HepG2 (cell line): ENCODE results near the gene STKLD1. TPM values are rescaled to one million over a fixed set of nuclear protein-coding genes. Genes with fewer than 3 reads are reported as not detected.

Source experiments
- CBX2 ChIP-seq, 2 experiments: fragments of 200-600 bp in 1 of 2; sonication (generic); formaldehyde crosslinking in 1 of 2; IDR thresholded peaks; 2 replicates each; pipeline versions ENCODE4 v1.7.0 to v1.8.1; 2018 to 2022; ENCODE audit warnings: low read depth in 2 of 2, low read length in 1 of 2, mild to moderate bottlenecking in 1 of 2, missing genetic modification reagents in 1 of 2
- FOSL1 ChIP-seq: sonication (generic); formaldehyde crosslinking; IDR thresholded peaks from 2 replicates; pipeline ENCODE4 v1.9.0; 2021; ENCODE audit warnings: missing genetic modification reagents, borderline replicate concordance
- GATA4 ChIP-seq: sonication (generic); IDR thresholded peaks from 2 replicates; pipeline ENCODE4 v1.6.1; 2016; ENCODE audit warnings: antibody characterized with exemption, low read depth, borderline replicate concordance
- GATAD2A ChIP-seq: IDR thresholded peaks from 2 replicates; pipeline ENCODE4 v1.6.1; 2016
- JARID2 ChIP-seq: sonication (generic); formaldehyde crosslinking; IDR thresholded peaks from 2 replicates; pipeline ENCODE4 v1.8.1; 2023; ENCODE audit warnings: missing genetic modification reagents, inconsistent platforms; ENCODE audit not compliant: insufficient replicate concordance
- KAT7 ChIP-seq: IDR thresholded peaks from 2 replicates; pipeline ENCODE4 v1.6.1; 2018; ENCODE audit warnings: borderline replicate concordance, missing compliant biosample characterization
- KMT2B ChIP-seq: IDR thresholded peaks from 2 replicates; pipeline ENCODE4 v1.6.1; 2016; ENCODE audit warnings: missing genetic modification reagents, missing compliant biosample characterization
- MLLT10 ChIP-seq: sonication (generic); formaldehyde crosslinking; IDR thresholded peaks from 2 replicates; pipeline ENCODE4 v1.4.0; 2020; ENCODE audit warnings: missing genetic modification reagents
- ZFP36 ChIP-seq: fragments of 150-350 bp; IDR thresholded peaks from 2 replicates; pipeline ENCODE4 v1.6.1; 2018; ENCODE audit warnings: borderline replicate concordance, low read length, low read depth; ENCODE audit not compliant: partially characterized antibody
- ZNF24 ChIP-seq: fragments of 450-650 bp; IDR thresholded peaks from 2 replicates; pipeline ENCODE4 v1.6.1; 2017; ENCODE audit warnings: antibody characterized with exemption, mild to moderate bottlenecking
- ZNF337 ChIP-seq: sonication (generic); formaldehyde crosslinking; IDR thresholded peaks from 2 replicates; pipeline ENCODE4 v1.5.1; 2020; ENCODE audit warnings: missing genetic modification reagents, low read depth, mild to moderate bottlenecking, borderline replicate concordance
- ZNF34 ChIP-seq: sonication (generic); formaldehyde crosslinking; IDR thresholded peaks from 2 replicates; pipeline ENCODE4 v1.4.0; 2020; ENCODE audit warnings: mild to moderate bottlenecking, missing genetic modification reagents, borderline replicate concordance
- ZNF350 ChIP-seq: sonication (generic); formaldehyde crosslinking; IDR thresholded peaks from 2 replicates; pipeline ENCODE4 v1.4.0; 2020; ENCODE audit warnings: mild to moderate bottlenecking, low read depth, missing genetic modification reagents, borderline replicate concordance
- ZNF652 ChIP-seq: IDR thresholded peaks from 2 replicates; pipeline ENCODE4 v1.6.1; 2016; ENCODE audit warnings: low read depth, borderline replicate concordance
- polyA plus RNA-seq, 8 experiments: library from polyadenylated mRNA; depleted of rRNA in 3 of 8; stranded (reverse) in 7 of 8; unstranded in 1 of 8; fragments of >200 nt; fragmentation: Illumina TruSeq in 4 of 8; extraction: Trizol in 4 of 8; gene quantifications; 2 replicates each; pipeline versions ENCODE4 v1.2.1 to v1.2.3, GENCODE V29; 2011 to 2016; ENCODE audit warnings: low read depth in 4 of 8, missing spikeins in 1 of 8, mixed read lengths in 1 of 8; ENCODE audit not compliant: insufficient read depth in 1 of 8
- total RNA-seq, 5 experiments: library from RNA; depleted of rRNA; stranded (reverse); fragments of >200 nt; fragmentation: Illumina TruSeq; extraction: Trizol; gene quantifications; 2 replicates each; pipeline ENCODE4 v1.2.3, GENCODE V29; 2016; ENCODE audit warnings: low read depth in 1 of 5
- TF ChIP-seq, protein P1 (sequence below): fragments of 450-650 bp; IDR thresholded peaks from 2 replicates; pipeline ENCODE4 v1.6.1; 2017; ENCODE audit warnings: mild to moderate bottlenecking
- TF ChIP-seq, protein P2 (sequence below): sonication (generic); formaldehyde crosslinking; IDR thresholded peaks from 2 replicates; pipeline ENCODE4 v1.5.0; 2020; ENCODE audit warnings: missing genetic modification reagents
- TF ChIP-seq, protein P3 (sequence below): sonication (generic); formaldehyde crosslinking; IDR thresholded peaks from 2 replicates; pipeline ENCODE4 v1.4.0; 2020; ENCODE audit warnings: missing genetic modification reagents
- TF ChIP-seq, protein P4 (sequence below): sonication (generic); formaldehyde crosslinking; IDR thresholded peaks from 2 replicates; pipeline ENCODE4 v1.4.0; 2020; ENCODE audit warnings: missing genetic modification reagents

The STKLD1 gene
- total and polyA plus RNA-seq, 2 of the 13 experiments (the other 11 are each of a cell fraction or from before 2014, with no cell fraction given) = 1.5 to 2.2 TPM

DNA sequence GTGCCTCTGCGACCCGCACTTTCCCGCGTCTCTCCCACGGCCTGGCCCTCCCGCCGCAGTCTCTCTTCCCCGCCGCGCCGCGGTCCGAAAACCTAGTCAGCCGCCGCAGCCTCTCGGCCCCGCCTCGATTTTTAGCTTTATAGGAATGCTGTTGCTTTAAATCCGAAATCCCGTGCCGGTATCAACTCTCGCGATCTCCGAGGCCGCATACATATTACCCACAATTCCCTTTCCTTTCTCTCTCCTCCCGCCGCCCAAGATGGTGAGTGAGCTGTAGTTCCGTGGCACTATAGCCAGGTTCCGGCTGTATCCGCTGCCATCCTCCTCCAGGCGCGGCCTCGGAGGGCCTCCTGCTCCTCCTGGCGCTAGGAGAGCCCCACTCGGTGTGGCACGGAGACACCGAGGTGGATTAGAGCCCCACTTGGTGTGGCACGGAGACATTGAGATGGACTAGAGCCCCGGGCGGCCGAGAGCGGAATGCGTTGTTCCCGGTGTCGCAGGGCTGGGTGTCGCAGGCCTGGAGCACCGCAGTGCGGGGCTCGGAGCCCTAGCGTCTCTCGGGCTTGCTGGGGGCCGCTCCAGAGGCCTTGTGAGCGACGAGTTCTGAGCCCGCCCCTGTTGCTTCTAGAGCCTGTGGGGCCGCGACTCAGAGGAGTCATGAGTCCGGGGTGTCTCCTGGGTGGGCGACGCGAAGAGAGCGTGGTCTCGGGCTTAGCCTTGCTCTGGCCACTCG lies 28.0 kb upstream of the STKLD1 start, which contains the start of the genes MED22 and RPL7A (continued):
- TF ChIP-seq, protein P1, sequence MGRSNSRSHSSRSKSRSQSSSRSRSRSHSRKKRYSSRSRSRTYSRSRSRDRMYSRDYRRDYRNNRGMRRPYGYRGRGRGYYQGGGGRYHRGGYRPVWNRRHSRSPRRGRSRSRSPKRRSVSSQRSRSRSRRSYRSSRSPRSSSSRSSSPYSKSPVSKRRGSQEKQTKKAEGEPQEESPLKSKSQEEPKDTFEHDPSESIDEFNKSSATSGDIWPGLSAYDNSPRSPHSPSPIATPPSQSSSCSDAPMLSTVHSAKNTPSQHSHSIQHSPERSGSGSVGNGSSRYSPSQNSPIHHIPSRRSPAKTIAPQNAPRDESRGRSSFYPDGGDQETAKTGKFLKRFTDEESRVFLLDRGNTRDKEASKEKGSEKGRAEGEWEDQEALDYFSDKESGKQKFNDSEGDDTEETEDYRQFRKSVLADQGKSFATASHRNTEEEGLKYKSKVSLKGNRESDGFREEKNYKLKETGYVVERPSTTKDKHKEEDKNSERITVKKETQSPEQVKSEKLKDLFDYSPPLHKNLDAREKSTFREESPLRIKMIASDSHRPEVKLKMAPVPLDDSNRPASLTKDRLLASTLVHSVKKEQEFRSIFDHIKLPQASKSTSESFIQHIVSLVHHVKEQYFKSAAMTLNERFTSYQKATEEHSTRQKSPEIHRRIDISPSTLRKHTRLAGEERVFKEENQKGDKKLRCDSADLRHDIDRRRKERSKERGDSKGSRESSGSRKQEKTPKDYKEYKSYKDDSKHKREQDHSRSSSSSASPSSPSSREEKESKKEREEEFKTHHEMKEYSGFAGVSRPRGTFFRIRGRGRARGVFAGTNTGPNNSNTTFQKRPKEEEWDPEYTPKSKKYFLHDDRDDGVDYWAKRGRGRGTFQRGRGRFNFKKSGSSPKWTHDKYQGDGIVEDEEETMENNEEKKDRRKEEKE = no peak
- TF ChIP-seq, protein P2, sequence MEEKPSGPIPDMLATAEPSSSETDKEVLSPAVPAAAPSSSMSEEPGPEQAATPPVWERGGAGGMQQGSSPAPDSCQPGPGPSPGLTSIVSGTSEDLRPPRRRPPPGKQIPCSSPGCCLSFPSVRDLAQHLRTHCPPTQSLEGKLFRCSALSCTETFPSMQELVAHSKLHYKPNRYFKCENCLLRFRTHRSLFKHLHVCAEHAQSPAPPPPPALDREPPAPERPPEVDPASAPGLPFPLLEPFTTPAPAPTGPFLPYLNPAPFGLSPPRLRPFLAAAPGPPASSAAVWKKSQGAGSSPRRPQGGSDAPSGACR (CRISPR knock-in tag) = no peak
- TF ChIP-seq ZNF337 (CRISPR knock-in tag) = no peak
- no peak for TF ChIP-seq ZNF652
- TF ChIP-seq KMT2B (CRISPR knock-in tag) = peak; percentile 56; the same call in 1 of the 2 replicates
- TF ChIP-seq GATA4 = peak; percentile 61; the same call in 1 of the 2 replicates
- TF ChIP-seq MLLT10 (CRISPR knock-in tag) = no peak
- TF ChIP-seq CBX2 (IDR thresholded peaks at IDR 0.05; ENCODE audit: low read depth, low read length) = no peak
- no peak for TF ChIP-seq CBX2 (CRISPR knock-in tag; IDR thresholded peaks at IDR 0.05; ENCODE audit: low read depth)
- TF ChIP-seq FOSL1 (CRISPR knock-in tag) = no peak
- TF ChIP-seq JARID2 (CRISPR knock-in tag) = no peak
- 0 out of 2 replicates have a peak, but pooled peaks have one; percentile 30 for TF ChIP-seq GATAD2A (CRISPR knock-in tag)
- peak; percentile 66 for TF ChIP-seq KAT7 (CRISPR knock-in tag)
- TF ChIP-seq ZNF24 = no peak
- peak; percentile 76; the same call in 1 of the 2 replicates for TF ChIP-seq ZNF350 (CRISPR knock-in tag)
- no peak for TF ChIP-seq ZFP36
- no peak for TF ChIP-seq ZNF34 (CRISPR knock-in tag)
- TF ChIP-seq, protein P3, sequence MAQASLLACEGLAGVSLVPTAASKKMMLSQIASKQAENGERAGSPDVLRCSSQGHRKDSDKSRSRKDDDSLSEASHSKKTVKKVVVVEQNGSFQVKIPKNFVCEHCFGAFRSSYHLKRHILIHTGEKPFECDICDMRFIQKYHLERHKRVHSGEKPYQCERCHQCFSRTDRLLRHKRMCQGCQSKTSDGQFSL = peak; percentile 9; the same call in 1 of the 2 replicates
- TF ChIP-seq, protein P4, sequence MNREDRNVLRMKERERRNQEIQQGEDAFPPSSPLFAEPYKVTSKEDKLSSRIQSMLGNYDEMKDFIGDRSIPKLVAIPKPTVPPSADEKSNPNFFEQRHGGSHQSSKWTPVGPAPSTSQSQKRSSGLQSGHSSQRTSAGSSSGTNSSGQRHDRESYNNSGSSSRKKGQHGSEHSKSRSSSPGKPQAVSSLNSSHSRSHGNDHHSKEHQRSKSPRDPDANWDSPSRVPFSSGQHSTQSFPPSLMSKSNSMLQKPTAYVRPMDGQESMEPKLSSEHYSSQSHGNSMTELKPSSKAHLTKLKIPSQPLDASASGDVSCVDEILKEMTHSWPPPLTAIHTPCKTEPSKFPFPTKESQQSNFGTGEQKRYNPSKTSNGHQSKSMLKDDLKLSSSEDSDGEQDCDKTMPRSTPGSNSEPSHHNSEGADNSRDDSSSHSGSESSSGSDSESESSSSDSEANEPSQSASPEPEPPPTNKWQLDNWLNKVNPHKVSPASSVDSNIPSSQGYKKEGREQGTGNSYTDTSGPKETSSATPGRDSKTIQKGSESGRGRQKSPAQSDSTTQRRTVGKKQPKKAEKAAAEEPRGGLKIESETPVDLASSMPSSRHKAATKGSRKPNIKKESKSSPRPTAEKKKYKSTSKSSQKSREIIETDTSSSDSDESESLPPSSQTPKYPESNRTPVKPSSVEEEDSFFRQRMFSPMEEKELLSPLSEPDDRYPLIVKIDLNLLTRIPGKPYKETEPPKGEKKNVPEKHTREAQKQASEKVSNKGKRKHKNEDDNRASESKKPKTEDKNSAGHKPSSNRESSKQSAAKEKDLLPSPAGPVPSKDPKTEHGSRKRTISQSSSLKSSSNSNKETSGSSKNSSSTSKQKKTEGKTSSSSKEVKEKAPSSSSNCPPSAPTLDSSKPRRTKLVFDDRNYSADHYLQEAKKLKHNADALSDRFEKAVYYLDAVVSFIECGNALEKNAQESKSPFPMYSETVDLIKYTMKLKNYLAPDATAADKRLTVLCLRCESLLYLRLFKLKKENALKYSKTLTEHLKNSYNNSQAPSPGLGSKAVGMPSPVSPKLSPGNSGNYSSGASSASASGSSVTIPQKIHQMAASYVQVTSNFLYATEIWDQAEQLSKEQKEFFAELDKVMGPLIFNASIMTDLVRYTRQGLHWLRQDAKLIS (CRISPR knock-in tag) = no peak
